Thymus (tissue), 11 donors: ENCODE results near the gene GJA9. TPM values are rescaled to one million over a fixed set of nuclear protein-coding genes. Genes with fewer than 3 reads are reported as not detected.
"Not testable (repeated sequence)": the region's sequence is repeated elsewhere in the genome, so short reads cannot be mapped to it uniquely, and the experiment has no call there.

Experiments
- DNase-seq, 9 donors: peaks; one replicate each; pipeline ENCODE4 v3.0.0-alpha.2; 2013; ENCODE audit warnings: low spot score in 9 of 9, low read depth in 6 of 9, missing footprints in 1 of 9
- H3K27ac ChIP-seq, 2 donors: one replicate each; pipeline ENCODE4 v1.5.1; 2013; ENCODE audit warnings: control low read depth in 1 of 2, low read depth in 1 of 2, low read length in 1 of 2, mild to moderate bottlenecking in 1 of 2, moderate library complexity in 1 of 2
- H3K27me3 ChIP-seq, 2 donors: one replicate each; pipeline ENCODE4 v1.5.1; 2013; ENCODE audit warnings: low read length in 1 of 2; ENCODE audit not compliant: control insufficient read depth in 2 of 2, insufficient read depth in 1 of 2
- H3K36me3 ChIP-seq, 2 donors: one replicate each; pipeline ENCODE4 v1.5.1; 2013; ENCODE audit warnings: low read length in 1 of 2, mild to moderate bottlenecking in 1 of 2, moderate library complexity in 1 of 2; ENCODE audit not compliant: control insufficient read depth in 2 of 2, insufficient read depth in 2 of 2
- H3K4me1 ChIP-seq, 2 donors: one replicate each; pipeline ENCODE4 v1.5.1; 2013; ENCODE audit warnings: low read length in 2 of 2; ENCODE audit not compliant: control insufficient read depth in 2 of 2, insufficient read depth in 2 of 2
- H3K4me3 ChIP-seq, 2 donors: one replicate each; pipeline ENCODE4 v1.5.1; 2013; ENCODE audit warnings: low read length in 2 of 2, control low read depth in 1 of 2, mild to moderate bottlenecking in 1 of 2
- H3K9me3 ChIP-seq, 2 donors: one replicate each; pipeline ENCODE4 v1.5.1; 2013; ENCODE audit warnings: low read length in 1 of 2, mild to moderate bottlenecking in 1 of 2; ENCODE audit not compliant: control insufficient read depth in 2 of 2, insufficient read depth in 1 of 2
- WGBS: extraction: QIAGEN DNeasy Blood & Tissue Kit; methylation state at CpG from one replicate; pipeline ENCODE4 v1.1.7; 2013; 5-methylcytosine and 5-hydroxymethylcytosine counted together
- polyA plus RNA-seq: library from polyadenylated mRNA; stranded (reverse); fragments of 200-250 nt; gene quantifications from one replicate; pipeline ENCODE4 v1.2.3, GENCODE V29; 2013
- total RNA-seq: library from RNA; stranded (reverse); fragments of 120-200 nt; gene quantifications from one replicate; pipeline ENCODE4 v1.2.4, GENCODE V29; 2013
- donor health status: healthy.

Gene GJA9
- total and polyA plus RNA-seq, 2 donors: 0.05 to 0.11 TPM

- not testable (repeated sequence) for H3K9me3 ChIP-seq, H3K4me1 ChIP-seq, H3K27ac ChIP-seq, H3K4me3 ChIP-seq, DNase-seq, H3K27me3 ChIP-seq
- peaks cover 17 to 19% of the 10 kb centered on the region in 2 donors for H3K36me3 ChIP-seq
- WGBS: over 99% methylated on average over 3 of the region's 3 CpGs
These were observed 36.3 kb downstream of the GJA9 start for GRCh38 chr1:38845088-38845487.

DNA sequence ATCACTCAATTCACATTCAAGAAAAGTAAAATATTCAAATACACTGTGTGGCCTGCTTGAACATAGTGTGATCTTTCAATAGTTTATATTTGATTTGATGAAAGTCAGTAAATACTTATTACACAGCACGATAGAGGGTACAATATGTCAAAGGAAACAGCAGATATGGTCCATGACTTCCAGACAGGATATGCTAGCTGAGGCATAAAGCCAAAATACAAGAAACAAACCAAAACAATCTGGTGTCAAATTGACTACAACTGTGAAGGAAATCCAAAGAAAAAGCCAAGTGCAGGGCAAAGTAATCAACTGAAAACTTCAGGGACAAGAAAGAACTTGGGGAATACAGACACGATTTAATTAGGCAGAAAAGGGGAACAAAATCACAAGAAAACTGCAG, 41.1 kb downstream of the GJA9 start:
- no peak overlapping the region for H3K4me3 ChIP-seq
- H3K4me1 ChIP-seq: no peaks in the 10 kb centered on the region
- H3K9me3 ChIP-seq: no peaks in the 10 kb centered on the region
- H3K27ac ChIP-seq: no peak overlapping the region
- 86% methylated on average over 2 of the region's 2 CpGs for WGBS
- H3K27me3 ChIP-seq: no peaks in the 10 kb centered on the region
- no peak for DNase-seq
- H3K36me3 ChIP-seq: peaks cover 16 to 31% of the 10 kb centered on the region in 2 donors

DNA sequence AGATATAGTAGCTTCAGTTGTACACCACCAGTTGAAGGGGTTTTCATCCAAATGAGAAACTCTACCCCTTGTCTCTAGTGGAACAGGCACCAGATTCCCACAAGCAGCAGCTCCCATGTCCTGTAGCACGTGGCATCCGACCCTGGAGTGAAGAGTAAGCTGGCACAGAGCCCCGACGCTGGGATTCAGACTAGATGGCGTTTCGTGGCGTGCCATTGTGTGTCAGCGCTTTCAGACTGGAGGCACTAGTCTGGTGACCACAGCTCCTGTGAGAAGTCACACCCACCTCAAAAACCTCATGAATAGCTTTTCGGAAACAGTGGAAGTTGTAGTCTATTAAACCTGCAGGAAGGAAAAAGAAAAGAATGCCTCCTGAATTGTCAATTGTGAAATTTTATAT, 42.0 kb downstream of the GJA9 start:
- Histone ChIP-seq H3K4me1 (no peaks in the 10 kb centered on the region), H3K9me3 (no peaks in the 10 kb centered on the region), H3K4me3 (no peak overlapping the region), H3K27ac (no peak overlapping the region), H3K36me3 (peaks cover 12 to 24% of the 10 kb centered on the region in 2 donors), H3K27me3 (peaks cover 0 to 2% of the 10 kb centered on the region in 2 donors)
- DNase-seq: no peak
- 96% methylated on average over 9 of the region's 9 CpGs for WGBS

GRCh38 chr1:38836316-38836715, 45.1 kb downstream of the GJA9 start:
- H3K4me3 ChIP-seq, H3K9me3 ChIP-seq, DNase-seq, H3K4me1 ChIP-seq, H3K27me3 ChIP-seq, H3K27ac ChIP-seq: not testable (repeated sequence)
- H3K36me3 ChIP-seq: peaks cover 7 to 20% of the 10 kb centered on the region in 2 donors
- 96% methylated on average over 10 of the region's 10 CpGs for WGBS

DNA sequence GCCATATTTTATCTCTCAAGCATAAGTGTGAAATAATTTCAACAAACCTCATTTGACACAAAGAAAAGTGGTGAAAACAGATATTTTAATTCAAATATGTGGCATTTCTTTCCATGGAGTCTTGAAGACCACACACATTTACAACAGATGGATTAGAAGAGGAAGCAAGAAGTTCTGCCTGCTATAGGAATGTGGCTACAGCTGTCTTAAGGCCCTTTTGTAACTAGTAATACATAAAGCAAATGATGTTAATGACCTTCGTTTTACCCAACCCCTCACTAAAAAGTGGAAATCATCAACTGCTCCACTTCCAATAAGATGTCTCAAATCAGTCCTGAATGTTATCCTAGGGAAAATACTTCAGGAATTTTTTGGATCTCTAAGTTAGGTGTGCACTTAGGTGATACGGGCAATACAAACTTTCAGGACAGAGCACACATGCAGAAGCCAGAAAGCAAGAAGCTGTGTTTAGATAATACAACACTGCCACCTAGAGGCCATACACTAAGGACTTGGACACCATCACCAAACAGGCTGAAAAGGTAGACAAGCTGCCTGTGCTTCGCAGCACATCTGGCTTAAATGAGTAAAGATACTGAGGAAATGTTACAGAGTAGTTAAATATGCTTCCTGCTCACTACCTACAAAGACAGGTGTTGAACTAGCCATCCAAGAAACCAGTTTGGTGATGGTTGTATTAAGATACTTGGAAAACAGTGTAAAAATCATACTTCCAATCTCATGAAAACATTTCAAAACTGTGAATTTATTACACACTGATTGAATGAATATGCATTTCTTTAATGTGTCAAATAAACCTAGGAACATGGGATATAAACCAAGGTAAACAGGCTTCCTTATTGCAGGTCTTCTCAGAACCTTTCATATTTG, 46.2 kb downstream of the GJA9 start:
- WGBS: 24% methylated on average over 3 of the region's 3 CpGs
- no peaks in the 10 kb centered on the region for H3K4me1 ChIP-seq
- no peak overlapping the region for H3K27ac ChIP-seq

DNA sequence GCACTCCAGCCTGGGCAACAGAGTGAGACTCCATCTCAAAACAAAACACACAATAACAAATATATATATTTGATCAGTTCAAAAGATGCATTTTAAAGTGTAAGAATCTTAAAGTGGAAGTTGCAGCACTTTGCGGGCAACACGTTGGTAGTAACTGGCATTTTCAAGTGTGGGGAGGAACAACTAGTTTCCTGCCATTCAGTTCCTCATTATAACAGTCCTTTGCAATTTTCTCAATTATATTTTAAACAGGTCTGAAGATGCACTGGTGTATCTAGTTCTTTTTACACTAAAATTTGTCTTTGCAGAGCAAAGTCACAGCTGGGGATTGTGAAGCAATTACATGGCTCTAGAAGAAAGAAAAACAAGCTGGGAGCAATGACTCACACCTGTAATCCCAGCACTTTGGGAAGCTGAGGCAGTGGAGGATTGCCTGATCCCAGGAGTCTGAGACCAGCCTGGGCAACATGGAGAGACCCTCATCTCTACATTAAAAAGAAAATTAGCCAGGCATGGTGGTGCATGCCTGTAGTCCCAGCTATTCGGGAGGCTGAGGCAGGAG, 47.1 kb downstream of the GJA9 start:
- Histone ChIP-seq H3K36me3 (peaks cover 6 to 9% of the 10 kb centered on the region in 2 donors), H3K27me3 (peaks cover 0 to 9% of the 10 kb centered on the region in 2 donors), H3K4me1 (no peaks in the 10 kb centered on the region), H3K4me3 (no peak overlapping the region), H3K27ac (no peak overlapping the region), H3K9me3 (no peaks in the 10 kb centered on the region)
- WGBS: 51% methylated on average over 3 of the region's 3 CpGs
- DNase-seq: no peak

More for the DNA sequence above, 46.2 kb downstream of the GJA9 start:
- H3K27me3 ChIP-seq: peaks cover 0 to 7% of the 10 kb centered on the region in 2 donors
- peak; percentile 49 to 90 (median 77) for DNase-seq
- peaks cover 7 to 15% of the 10 kb centered on the region in 2 donors for H3K36me3 ChIP-seq
- H3K4me3 ChIP-seq: no peak overlapping the region
- H3K9me3 ChIP-seq: no peaks in the 10 kb centered on the region

DNA sequence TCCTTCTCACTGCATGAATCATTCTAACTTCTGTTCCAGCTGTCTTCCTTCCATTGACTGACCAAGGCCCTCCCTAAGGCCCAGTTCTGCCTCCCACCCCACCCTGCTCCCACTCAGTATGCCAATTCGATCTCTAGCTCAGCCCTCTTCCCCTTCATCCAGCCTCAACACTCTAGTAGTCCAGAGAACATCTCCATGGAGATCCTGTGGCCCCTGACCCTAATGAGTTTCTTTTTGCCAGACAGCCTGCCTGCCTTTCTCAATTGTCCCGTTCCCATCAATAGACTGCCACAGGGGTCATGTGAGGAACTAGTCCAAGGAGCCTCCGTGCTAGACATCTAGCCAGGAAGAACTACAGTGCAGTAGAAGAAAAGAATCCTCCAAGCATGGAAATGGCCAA, 48.2 kb downstream of the GJA9 start:
- no peaks in the 10 kb centered on the region for H3K4me1 ChIP-seq
- H3K4me3 ChIP-seq: no peak overlapping the region
- no peaks in the 10 kb centered on the region for H3K9me3 ChIP-seq
- peaks cover 0 to 12% of the 10 kb centered on the region in 2 donors for H3K27me3 ChIP-seq
- DNase-seq: no peak
- peaks cover 0 to 4% of the 10 kb centered on the region in 2 donors for H3K36me3 ChIP-seq
- WGBS: 89% methylated on average over 3 of the region's 3 CpGs
- H3K27ac ChIP-seq: no peak overlapping the region

- Histone ChIP-seq H3K36me3 (no peaks in the 10 kb centered on the region), H3K9me3 (no peaks in the 10 kb centered on the region), H3K4me3 (no peak overlapping the region), H3K27ac (no peak overlapping the region), H3K27me3 (peaks cover 0 to 15% of the 10 kb centered on the region in 2 donors), H3K4me1 (no peaks in the 10 kb centered on the region)
- WGBS: 94% methylated on average over 3 of the region's 3 CpGs
- DNase-seq: no peak
These were observed 49.0 kb downstream of the GJA9 start for GRCh38 chr1:38832370-38832734.

GRCh38 chr1:38831731-38832369, 49.5 kb downstream of the GJA9 start:
- no peak overlapping the region for H3K4me3 ChIP-seq
- DNase-seq: no peak
- no peaks in the 10 kb centered on the region for H3K9me3 ChIP-seq
- H3K27ac ChIP-seq: no peak overlapping the region
- no peaks in the 10 kb centered on the region for H3K36me3 ChIP-seq
- no peaks in the 10 kb centered on the region for H3K4me1 ChIP-seq
- WGBS: 98% methylated on average over 6 of the region's 6 CpGs
- H3K27me3 ChIP-seq: peaks cover 0 to 15% of the 10 kb centered on the region in 2 donors
